IMR-90 (cell line): ENCODE results near the gene UGT3A1. TPM values are rescaled to one million over a fixed set of nuclear protein-coding genes. Genes with fewer than 3 reads are reported as not detected.

ENCODE experiments used
- ATAC-seq: fragments of 200-7000 bp; cut with Tn5 transposase; 2 replicates; pipeline ENCODE4 v1.9.1; 2020; ENCODE audit warnings: low read depth, mild to moderate bottlenecking, moderate library complexity
- BruUV-seq: library from RNA; stranded (reverse); fragments of 400-500 nt; replicated peaks from 2 replicates; lab custom pipeline; 2021; lab: Mats Ljungman, UMichigan
- CTCF ChIA-PET: fragments of 300-600 bp; formaldehyde crosslinking; extraction: SDS; loops from one replicate; lab custom pipeline; 2021; ENCODE audit warnings: antibody characterized with exemption; lab: Yijun Ruan, JAX
- POLR2A ChIA-PET: fragments of 300-600 bp; sonication (Branson Sonifier 250); formaldehyde crosslinking; loops from one replicate; lab custom pipeline; 2022; ENCODE audit warnings: antibody characterized with exemption; ENCODE audit not compliant: unreplicated experiment; lab: Charles Lee
- DNase-seq: peaks from one replicate; pipeline ENCODE4 v3.0.0; 2013
- H2AFZ ChIP-seq: replicated peaks from 2 replicates; pipeline ENCODE3; 2013; ENCODE audit warnings: low read length, mild to moderate bottlenecking; ENCODE audit not compliant: poor library complexity
- H2AK5ac ChIP-seq: 2 replicates; pipeline ENCODE4 v1.6.1; 2013; ENCODE audit warnings: low read depth, low read length, inconsistent platforms
- H2AK9ac ChIP-seq: replicated peaks from 2 replicates; pipeline ENCODE3; 2013; ENCODE audit warnings: mild to moderate bottlenecking, low read depth, low read length, moderate library complexity; ENCODE audit not compliant: poor library complexity
- H2BK120ac ChIP-seq: 2 replicates; pipeline ENCODE4 v1.6.1; 2013; ENCODE audit warnings: low read depth, low read length, inconsistent platforms
- H2BK15ac ChIP-seq: 3 replicates; pipeline ENCODE4 v1.6.1; 2013; ENCODE audit warnings: low read depth, low read length, inconsistent platforms
- H2BK20ac ChIP-seq: 2 replicates; pipeline ENCODE4 v1.6.1; 2013; ENCODE audit warnings: low read depth, mild to moderate bottlenecking, inconsistent platforms, low read length, moderate library complexity
- H2BK5ac ChIP-seq: 2 replicates; pipeline ENCODE4 v1.6.1; 2013; ENCODE audit warnings: mild to moderate bottlenecking, low read depth, low read length, inconsistent platforms; ENCODE audit not compliant: poor library complexity, severe bottlenecking
- H3K14ac ChIP-seq: replicated peaks from 2 replicates; pipeline ENCODE4 v1.6.1; 2013; ENCODE audit warnings: low read depth, low read length, inconsistent platforms
- H3K18ac ChIP-seq: 2 replicates; pipeline ENCODE4 v1.6.1; 2013; ENCODE audit warnings: low read depth, low read length, control low read depth
- H3K23ac ChIP-seq: 2 replicates; pipeline ENCODE4 v1.6.1; 2013; ENCODE audit warnings: low read depth, low read length, inconsistent platforms
- H3K27ac ChIP-seq: 2 replicates; pipeline ENCODE4 v1.5.1; 2013; ENCODE audit warnings: mild to moderate bottlenecking, control low read depth, low read length; ENCODE audit not compliant: insufficient read depth
- H3K27me3 ChIP-seq: 2 replicates; pipeline ENCODE4 v1.6.1; 2013; ENCODE audit warnings: low read length; ENCODE audit not compliant: control insufficient read depth, insufficient read depth
- H3K36me3 ChIP-seq: 2 replicates; pipeline ENCODE4 v1.6.1; 2013; ENCODE audit warnings: low read length, mixed read lengths; ENCODE audit not compliant: control insufficient read depth, insufficient read depth
- H3K4ac ChIP-seq: 2 replicates; pipeline ENCODE4 v1.6.1; 2013; ENCODE audit warnings: low read depth, low read length, inconsistent platforms
- H3K4me1 ChIP-seq: 2 replicates; pipeline ENCODE4 v1.6.1; 2013; ENCODE audit warnings: low read length, mixed read lengths; ENCODE audit not compliant: control insufficient read depth, insufficient read depth
- H3K4me2 ChIP-seq: 2 replicates; pipeline ENCODE4 v1.6.1; 2013; ENCODE audit warnings: low read depth, mild to moderate bottlenecking, control low read depth, low read length, moderate library complexity
- H3K4me3 ChIP-seq: 2 replicates; pipeline ENCODE4 v1.5.1; 2013; ENCODE audit warnings: low read depth, mild to moderate bottlenecking, control low read depth, low read length, moderate library complexity; ENCODE audit not compliant: insufficient read depth
- H3K56ac ChIP-seq: 2 replicates; pipeline ENCODE4 v1.6.1; 2013; ENCODE audit warnings: low read length, inconsistent platforms; ENCODE audit not compliant: insufficient read depth; ENCODE audit errors: extremely low read depth
- H3K79me1 ChIP-seq, 2 experiments: 2 replicates each; pipeline ENCODE4 v1.6.1; 2013; ENCODE audit warnings: low read length in 2 of 2, inconsistent platforms in 1 of 2, low read depth in 1 of 2
- H3K9ac ChIP-seq: 2 replicates; pipeline ENCODE4 v1.6.1; 2013; ENCODE audit warnings: low read depth, low read length, control low read depth
- H3K9me1 ChIP-seq: 2 replicates; pipeline ENCODE4 v1.6.1; 2013; ENCODE audit warnings: low read length, inconsistent platforms; ENCODE audit not compliant: insufficient read depth
- H3K9me3 ChIP-seq: 2 replicates; pipeline ENCODE4 v1.6.1; 2013; ENCODE audit warnings: low read length; ENCODE audit not compliant: control insufficient read depth, insufficient read depth
- H4K20me1 ChIP-seq: 2 replicates; pipeline ENCODE4 v1.6.1; 2013; ENCODE audit warnings: low read length, inconsistent platforms; ENCODE audit not compliant: insufficient read depth
- H4K5ac ChIP-seq: 2 replicates; pipeline ENCODE4 v1.6.1; 2013; ENCODE audit warnings: mild to moderate bottlenecking, low read depth, low read length, control low read depth
- H4K8ac ChIP-seq, 2 experiments: 2 replicates each; pipeline ENCODE4 v1.6.1; 2013; ENCODE audit warnings: low read depth in 2 of 2, low read length in 2 of 2, control low read depth in 1 of 2, inconsistent platforms in 1 of 2
- H4K91ac ChIP-seq: 2 replicates; pipeline ENCODE4 v1.6.1; 2013; ENCODE audit warnings: low read depth, low read length, inconsistent platforms; ENCODE audit not compliant: insufficient read depth
- BHLHE40 ChIP-seq: fragments of 150-350 bp; IDR thresholded peaks from 2 replicates; pipeline ENCODE4 v1.6.1; 2016; ENCODE audit warnings: mild to moderate bottlenecking, low read depth, low read length
- CEBPB ChIP-seq: IDR thresholded peaks from 2 replicates; pipeline ENCODE4 v1.6.1; 2012; ENCODE audit warnings: low read depth, low read length, improper control_type of control experiment
- CHD1 ChIP-seq: IDR thresholded peaks from 2 replicates; pipeline ENCODE4 v1.6.1; 2012; ENCODE audit warnings: low read depth, low read length, improper control_type of control experiment
- ELK1 ChIP-seq: fragments of 150-350 bp; IDR thresholded peaks from 2 replicates; pipeline ENCODE4 v1.6.1; 2016; ENCODE audit warnings: low read depth, mild to moderate bottlenecking, low read length, moderate library complexity, borderline replicate concordance
- FOS ChIP-seq: fragments of 150-350 bp; IDR thresholded peaks from 2 replicates; pipeline ENCODE4 v1.6.1; 2016; ENCODE audit warnings: low read depth, low read length
- MAFK ChIP-seq: IDR thresholded peaks from 2 replicates; pipeline ENCODE4 v1.6.1; 2012; ENCODE audit warnings: low read depth, low read length, improper control_type of control experiment
- MAZ ChIP-seq: IDR thresholded peaks from 2 replicates; pipeline ENCODE4 v1.6.1; 2012; ENCODE audit warnings: low read depth, mild to moderate bottlenecking, low read length, improper control_type of control experiment, moderate library complexity, borderline replicate concordance
- MXI1 ChIP-seq: IDR thresholded peaks from 2 replicates; pipeline ENCODE4 v1.6.1; 2012; ENCODE audit warnings: low read depth, mild to moderate bottlenecking, low read length, moderate library complexity, borderline replicate concordance
- NFE2L2 ChIP-seq: fragments of 150-350 bp; IDR thresholded peaks from 2 replicates; pipeline ENCODE4 v1.6.1; 2016; ENCODE audit warnings: low read depth, mild to moderate bottlenecking, low read length
- POLR2A ChIP-seq: IDR thresholded peaks from 2 replicates; pipeline ENCODE4 v1.6.1; 2012; ENCODE audit warnings: mild to moderate bottlenecking, low read depth, low read length
- RAD21 ChIP-seq: IDR thresholded peaks from 2 replicates; pipeline ENCODE4 v1.6.1; 2012; ENCODE audit warnings: low read length, improper control_type of control experiment
- RCOR1 ChIP-seq: IDR thresholded peaks from 2 replicates; pipeline ENCODE4 v1.6.1; 2012; ENCODE audit warnings: mild to moderate bottlenecking, low read length, improper control_type of control experiment; ENCODE audit not compliant: insufficient replicate concordance
- RFX5 ChIP-seq: IDR thresholded peaks from 2 replicates; pipeline ENCODE4 v1.8.0; 2012; ENCODE audit warnings: low read depth, mild to moderate bottlenecking, low read length, moderate library complexity
- SMC3 ChIP-seq: fragments of 150-350 bp; IDR thresholded peaks from 2 replicates; pipeline ENCODE4 v1.6.1; 2016; ENCODE audit warnings: low read depth, mild to moderate bottlenecking, antibody characterized with exemption, low read length, moderate library complexity
- USF2 ChIP-seq: fragments of 150-350 bp; IDR thresholded peaks from 2 replicates; pipeline ENCODE4 v1.6.1; 2017; ENCODE audit warnings: mild to moderate bottlenecking, antibody characterized with exemption, low read length, low read depth
- WGBS, 2 experiments: methylation state at CpG; one replicate each; pipeline versions ENCODE4 v1.1.5 to v1.1.7; 2013; ENCODE audit warnings: missing lambda C conversion rate in 2 of 2; ENCODE audit not compliant: insufficient read length in 1 of 2; ENCODE audit errors: extremely low coverage in 2 of 2; 5-methylcytosine and 5-hydroxymethylcytosine counted together
- dilution Hi-C: fragments of 300-500 bp; cut with HindIII; formaldehyde crosslinking; loops from one replicate; pipeline ENCODE4 v1.14.3; 2018; ENCODE audit warnings: low sequenced_read_pairs; ENCODE audit not compliant: unreplicated experiment
- in situ Hi-C: fragments of 300-500 bp; cut with MboI; formaldehyde crosslinking; loops from 3 replicates; pipeline ENCODE4 v1.14.3; 2019; ENCODE audit warnings: low sequenced_read_pairs, inconsistent platforms, mixed read lengths
- intact Hi-C: fragments of 100-400 bp; cut with micrococcal nuclease; formaldehyde crosslinking; loops from 2 replicates; pipeline ENCODE4 v1.10.0; 2022
- polyA plus RNA-seq, 3 experiments: library from polyadenylated mRNA; depleted of rRNA; stranded (reverse); fragments of >200 nt; gene quantifications; 2 replicates each; pipeline ENCODE4 v1.2.3, GENCODE V29; 2012; ENCODE audit warnings: low replicate concordance in 1 of 3
- total RNA-seq: library from RNA; depleted of rRNA; stranded (reverse); fragments of >200 nt; gene quantifications from 2 replicates; pipeline ENCODE4 v1.2.3, GENCODE V29; 2012
- TF ChIP-seq, protein P1 (sequence below): conservative IDR thresholded peaks from 2 replicates; pipeline ENCODE4 v1.5.1; 2012; ENCODE audit warnings: mild to moderate bottlenecking, low read depth, low read length, improper control_type of control experiment

UGT3A1 gene
- total and polyA plus RNA-seq, 2 of the 4 experiments (the other 2 are of a cell fraction) = not detected

DNA sequence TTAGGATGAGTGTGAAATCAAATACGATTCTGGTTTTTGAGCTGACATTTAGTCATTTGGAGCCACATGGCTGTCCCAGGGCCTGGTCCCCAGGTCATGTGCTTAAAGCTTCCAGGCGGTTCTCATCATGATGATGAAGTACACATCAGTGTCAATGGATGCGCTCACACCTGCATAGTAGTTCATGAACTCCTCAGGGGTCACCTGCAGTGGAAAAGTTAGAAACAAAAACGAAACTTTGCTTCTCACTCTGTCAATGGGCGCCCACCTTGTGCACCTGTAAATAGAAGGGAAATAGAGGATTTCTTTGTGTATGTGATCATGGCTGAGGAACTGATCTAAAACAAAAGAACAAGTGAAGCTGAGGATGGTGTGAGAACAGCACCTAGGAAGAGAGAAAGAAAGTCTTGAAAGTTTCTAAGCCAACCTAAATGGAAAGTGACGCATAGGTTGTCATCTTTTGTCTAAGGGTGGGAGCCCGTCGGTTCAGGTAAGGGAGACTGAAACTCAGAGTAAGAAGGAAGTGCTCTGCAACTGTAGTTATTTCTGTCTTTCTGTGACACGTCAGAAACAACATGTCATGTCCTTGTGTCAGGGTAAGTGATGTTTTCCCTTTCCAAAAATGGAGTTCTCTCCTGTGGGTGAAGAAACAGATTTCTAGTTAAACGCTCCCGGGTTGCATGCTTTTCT is 86.6 kb downstream of the UGT3A1 start:
- 92% methylated on average over 3 of the region's 11 CpGs; no CpG with 5 or more reads in 1 of the 2 experiments for WGBS, 2 experiments
- peaks cover 3% of the 10 kb centered on the region for H3K4me1 ChIP-seq
- no peaks in the 10 kb centered on the region for H3K27me3 ChIP-seq
- no peaks in the 10 kb centered on the region for H3K36me3 ChIP-seq
- H3K27ac ChIP-seq = no peak overlapping the region
- no peak overlapping the region for H2AK5ac ChIP-seq
- H2BK15ac ChIP-seq = no peak overlapping the region
- H4K20me1 ChIP-seq = no peaks in the 10 kb centered on the region
- dilution Hi-C loops = no loop called here
- DNase-seq (no peak), ATAC-seq (no peak)
- no peak overlapping the region for H4K8ac ChIP-seq
- no peak overlapping the region for H2AK9ac ChIP-seq
- intact Hi-C loops = no loop called here
- no peak overlapping the region for H3K14ac ChIP-seq
- no peak overlapping the region for H2AFZ ChIP-seq
- H3K9me3 ChIP-seq = no peaks in the 10 kb centered on the region
- H4K91ac ChIP-seq = no peak overlapping the region
- no TSS peak for BruUV-seq
- no peak overlapping the region for H4K5ac ChIP-seq
- no peak overlapping the region for H2BK20ac ChIP-seq
- no peak overlapping the region for H3K9ac ChIP-seq
- no peak overlapping the region for H3K56ac ChIP-seq
- no peak overlapping the region for H3K4me3 ChIP-seq
- H3K79me1 ChIP-seq = no peaks in the 10 kb centered on the region
- no peaks in the 10 kb centered on the region for H3K9me1 ChIP-seq
- H2BK120ac ChIP-seq = no peak overlapping the region
- in situ Hi-C loops = no loop called here
- no peak overlapping the region for H3K4ac ChIP-seq
- TF ChIP-seq RFX5 (no peak), RCOR1 (no peak), POLR2A (no peak), MAFK (no peak), FOS (no peak), MAZ (no peak), USF2 (no peak), CEBPB (no peak), CHD1 (no peak), BHLHE40 (no peak), MXI1 (no peak), ELK1 (no peak), NFE2L2 (no peak), SMC3 (no peak), RAD21 (no peak)
- TF ChIP-seq, protein P1, sequence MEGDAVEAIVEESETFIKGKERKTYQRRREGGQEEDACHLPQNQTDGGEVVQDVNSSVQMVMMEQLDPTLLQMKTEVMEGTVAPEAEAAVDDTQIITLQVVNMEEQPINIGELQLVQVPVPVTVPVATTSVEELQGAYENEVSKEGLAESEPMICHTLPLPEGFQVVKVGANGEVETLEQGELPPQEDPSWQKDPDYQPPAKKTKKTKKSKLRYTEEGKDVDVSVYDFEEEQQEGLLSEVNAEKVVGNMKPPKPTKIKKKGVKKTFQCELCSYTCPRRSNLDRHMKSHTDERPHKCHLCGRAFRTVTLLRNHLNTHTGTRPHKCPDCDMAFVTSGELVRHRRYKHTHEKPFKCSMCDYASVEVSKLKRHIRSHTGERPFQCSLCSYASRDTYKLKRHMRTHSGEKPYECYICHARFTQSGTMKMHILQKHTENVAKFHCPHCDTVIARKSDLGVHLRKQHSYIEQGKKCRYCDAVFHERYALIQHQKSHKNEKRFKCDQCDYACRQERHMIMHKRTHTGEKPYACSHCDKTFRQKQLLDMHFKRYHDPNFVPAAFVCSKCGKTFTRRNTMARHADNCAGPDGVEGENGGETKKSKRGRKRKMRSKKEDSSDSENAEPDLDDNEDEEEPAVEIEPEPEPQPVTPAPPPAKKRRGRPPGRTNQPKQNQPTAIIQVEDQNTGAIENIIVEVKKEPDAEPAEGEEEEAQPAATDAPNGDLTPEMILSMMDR = no peak
- POLR2A ChIA-PET = no interaction called here
- CTCF ChIA-PET = no interaction called here
- no peak overlapping the region for H3K4me2 ChIP-seq
- no peak overlapping the region for H3K18ac ChIP-seq
- H2BK5ac ChIP-seq = no peak overlapping the region
- H3K23ac ChIP-seq = no peak overlapping the region
